CD4-positive, alpha-beta T cell treated with Interleukin-12 subunit alpha and Interleukin-12 subunit beta, for 1 hour (primary cell): ENCODE data around the gene FUT3.
A peak's percentile ranks its signal among the peaks of the same experiment; 100 is the strongest.

Experiments
- DNase-seq: peaks from one replicate; pipeline ENCODE4 v3.0.0-alpha.2; 2020

FUT3 gene

DNA sequence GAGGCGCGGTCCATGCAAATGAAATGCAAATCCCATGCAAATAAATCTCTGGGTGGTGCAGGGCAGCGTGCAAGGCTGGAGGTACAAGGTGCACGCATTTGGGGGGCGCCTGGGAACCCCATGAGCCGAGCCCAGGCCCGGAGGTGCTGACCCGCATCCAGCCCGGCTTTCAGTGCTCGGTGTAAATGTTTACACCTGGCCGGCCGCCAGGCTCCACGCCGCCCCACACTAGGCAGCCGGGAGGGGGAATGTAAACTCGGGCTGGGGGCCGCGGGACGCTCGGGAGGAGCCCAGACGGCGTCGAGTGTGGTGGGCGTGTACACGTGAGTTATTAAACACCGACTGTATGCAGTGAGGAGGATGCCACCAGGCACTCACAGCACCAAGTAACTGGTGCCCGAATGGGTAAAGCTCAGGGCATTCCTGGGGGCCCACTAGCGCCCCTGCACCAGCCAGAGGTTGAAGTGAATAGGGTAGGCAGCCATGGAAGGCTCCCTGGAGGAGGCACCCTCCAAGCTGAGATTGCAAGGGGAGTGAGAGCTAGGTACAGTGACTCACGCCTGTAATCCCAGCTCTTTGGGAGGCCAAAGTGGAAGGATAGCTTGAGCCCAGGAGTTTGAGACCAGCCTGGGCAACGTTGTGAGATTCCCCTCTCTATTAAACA lies 28.9 kb downstream of the FUT3 start:
- DNase-seq, result no peak

- DNase-seq, result no peak
These were observed 29.6 kb downstream of the FUT3 start for GRCh38 chr19:5821521-5822180.

- DNase-seq, result no peak
These were observed 30.5 kb downstream of the FUT3 start for GRCh38 chr19:5820785-5821184.

DNA sequence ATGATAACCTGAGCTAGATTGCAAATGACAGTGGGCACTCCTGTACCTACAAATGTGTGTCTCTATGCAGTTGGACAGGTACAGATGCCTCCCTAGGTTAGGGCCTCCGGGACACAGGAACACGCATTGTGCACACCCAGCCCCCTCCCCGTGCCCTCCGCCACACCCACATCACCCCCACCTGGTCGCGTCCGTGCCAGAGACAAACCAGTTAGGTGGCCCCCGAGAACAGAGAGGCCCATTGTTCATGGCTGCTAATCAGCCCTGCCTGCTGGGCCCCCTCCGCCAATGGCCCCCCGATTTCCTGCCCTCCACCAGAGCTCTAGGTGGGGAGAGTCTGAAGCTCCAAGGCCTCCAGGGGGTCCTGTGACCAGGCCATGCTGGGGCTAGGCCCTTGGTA lies 32.7 kb downstream of the FUT3 start:
- DNase-seq, result no peak

GRCh38 chr19:5817218-5817617 lies 34.0 kb downstream of the FUT3 start:
- no peak for DNase-seq

DNA sequence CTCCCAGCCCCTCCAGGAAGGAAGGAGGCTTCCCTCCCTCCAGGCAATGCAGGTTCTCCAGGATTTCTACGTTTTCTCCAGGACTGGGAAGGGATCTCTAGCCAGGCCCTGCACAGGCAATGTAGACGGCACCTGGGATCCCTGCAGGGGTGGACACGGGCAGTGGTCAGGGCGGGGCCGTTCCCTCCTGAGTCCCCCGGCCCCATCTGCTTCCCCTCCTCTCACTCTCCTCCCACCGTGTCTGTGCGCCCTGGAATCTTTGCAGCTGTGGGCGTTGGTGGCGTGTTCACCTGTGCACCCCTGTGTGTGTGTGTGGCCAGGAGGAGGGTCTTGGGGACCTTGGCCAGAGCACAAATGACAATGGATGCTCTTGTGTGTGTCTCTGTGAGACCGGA lies 36.4 kb downstream of the FUT3 start:
- DNase-seq, result no peak

DNA sequence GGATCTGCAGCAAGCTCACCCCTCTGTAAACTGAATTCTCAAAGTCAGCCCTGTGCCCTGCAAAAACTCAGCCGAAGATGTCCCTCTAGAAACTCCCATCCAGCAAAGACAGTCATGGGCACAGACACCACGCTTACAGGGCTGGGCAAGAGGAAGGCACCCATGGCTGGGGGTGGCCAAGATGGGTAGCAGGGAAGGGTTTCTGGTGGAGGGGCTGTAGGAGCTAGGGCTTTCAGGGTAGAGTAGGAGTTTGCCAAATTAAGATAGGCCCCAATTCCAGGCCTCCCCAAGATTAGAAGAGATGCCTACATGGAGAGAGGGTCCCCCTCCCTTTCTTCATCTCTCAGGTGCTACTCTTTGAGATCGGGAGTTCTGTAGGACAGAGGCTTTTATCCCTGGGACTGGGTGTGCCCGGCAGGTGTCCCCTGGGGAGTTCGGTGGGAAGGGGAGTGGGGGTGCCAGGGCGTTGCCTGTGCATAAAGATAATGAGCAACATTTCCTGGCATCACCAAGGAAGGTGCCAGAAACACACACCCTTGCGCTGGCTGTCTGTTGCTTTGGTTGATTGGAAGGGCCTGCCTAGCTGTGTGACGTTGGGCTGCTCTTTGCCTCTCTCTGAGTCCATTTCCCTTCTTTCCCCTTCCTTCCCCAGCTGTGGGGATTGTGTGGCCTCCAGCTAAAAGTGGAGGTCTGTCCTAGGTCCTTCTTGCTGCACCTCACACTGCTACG lies 37.0 kb downstream of the FUT3 start:
- DNase-seq, result no peak

DNA sequence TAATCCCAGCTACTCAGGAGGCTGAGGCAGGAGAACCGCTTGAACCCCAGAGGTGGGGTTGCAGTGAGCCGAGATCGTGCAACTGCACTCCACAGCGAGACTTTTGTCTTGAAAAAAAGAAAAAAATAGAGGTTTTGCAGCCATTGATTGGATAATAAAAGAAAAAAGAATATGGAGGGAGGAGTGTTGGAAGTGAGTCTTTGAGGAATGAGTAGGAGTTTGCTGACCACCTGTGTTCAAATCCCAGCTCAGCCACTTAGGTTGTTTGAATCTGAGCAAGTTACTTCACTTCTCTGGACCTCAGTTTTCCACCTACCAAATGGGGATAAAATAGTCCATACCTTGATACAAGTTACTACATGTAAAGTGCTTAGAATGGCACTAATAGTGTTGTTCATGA lies 40.1 kb downstream of the FUT3 start:
- DNase-seq, result no peak

- DNase-seq, result no peak
These were observed 41.8 kb downstream of the FUT3 start for GRCh38 chr19:5809469-5809868.

GRCh38 chr19:5809053-5809452 lies 42.2 kb downstream of the FUT3 start:
- DNase-seq, result no peak

- no peak for DNase-seq
These were observed 43.0 kb downstream of the FUT3 start for GRCh38 chr19:5808120-5808816.

GRCh38 chr19:5806905-5807304 lies 44.3 kb downstream of the FUT3 start:
- no peak for DNase-seq

- DNase-seq, result no peak
These were observed 45.1 kb downstream of the FUT3 start for GRCh38 chr19:5806133-5806489.

DNA sequence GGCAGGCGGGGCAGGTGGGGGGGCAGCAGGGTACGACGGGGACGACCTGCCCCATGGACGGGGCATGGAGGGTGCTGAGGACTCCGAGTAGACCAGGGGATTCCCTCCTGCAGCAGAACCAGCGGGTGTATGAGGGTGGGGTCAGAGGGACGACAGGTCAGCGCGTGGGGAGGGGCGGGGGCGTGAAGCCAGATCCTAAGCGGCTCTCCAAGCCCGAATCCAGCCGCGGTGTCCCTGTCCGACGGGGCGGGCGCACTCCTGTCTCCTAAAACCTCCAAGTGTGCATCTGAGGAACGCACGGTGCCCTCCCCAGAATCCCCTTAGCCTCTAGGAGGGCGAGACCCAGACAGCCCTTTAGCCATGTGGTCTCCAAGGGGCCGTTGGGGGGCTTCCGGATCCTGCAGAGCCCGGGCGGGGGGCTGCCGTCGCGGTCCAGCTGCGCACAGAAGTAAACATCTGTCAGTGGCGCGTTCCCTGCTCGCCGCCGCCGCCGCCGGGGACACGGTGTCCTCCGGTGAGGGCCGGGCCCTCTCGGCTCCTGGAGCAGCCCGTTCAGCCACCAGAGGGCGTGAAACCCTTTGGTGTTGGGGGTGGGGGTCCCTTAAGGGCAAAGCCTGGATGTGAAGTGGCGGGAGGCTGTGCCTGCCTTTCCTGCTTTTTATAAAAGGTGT lies 45.7 kb downstream of the FUT3 start:
- peak; percentile 57 for DNase-seq

GRCh38 chr19:5804516-5805461 lies 46.5 kb downstream of the FUT3 start, which contains the start of gene NRTN:
NRTN (plus strand) TSS chr19:5805067; CDS start chr19:5824166, 19,099 bp downstream.
- peak; percentile 62 for DNase-seq

DNA sequence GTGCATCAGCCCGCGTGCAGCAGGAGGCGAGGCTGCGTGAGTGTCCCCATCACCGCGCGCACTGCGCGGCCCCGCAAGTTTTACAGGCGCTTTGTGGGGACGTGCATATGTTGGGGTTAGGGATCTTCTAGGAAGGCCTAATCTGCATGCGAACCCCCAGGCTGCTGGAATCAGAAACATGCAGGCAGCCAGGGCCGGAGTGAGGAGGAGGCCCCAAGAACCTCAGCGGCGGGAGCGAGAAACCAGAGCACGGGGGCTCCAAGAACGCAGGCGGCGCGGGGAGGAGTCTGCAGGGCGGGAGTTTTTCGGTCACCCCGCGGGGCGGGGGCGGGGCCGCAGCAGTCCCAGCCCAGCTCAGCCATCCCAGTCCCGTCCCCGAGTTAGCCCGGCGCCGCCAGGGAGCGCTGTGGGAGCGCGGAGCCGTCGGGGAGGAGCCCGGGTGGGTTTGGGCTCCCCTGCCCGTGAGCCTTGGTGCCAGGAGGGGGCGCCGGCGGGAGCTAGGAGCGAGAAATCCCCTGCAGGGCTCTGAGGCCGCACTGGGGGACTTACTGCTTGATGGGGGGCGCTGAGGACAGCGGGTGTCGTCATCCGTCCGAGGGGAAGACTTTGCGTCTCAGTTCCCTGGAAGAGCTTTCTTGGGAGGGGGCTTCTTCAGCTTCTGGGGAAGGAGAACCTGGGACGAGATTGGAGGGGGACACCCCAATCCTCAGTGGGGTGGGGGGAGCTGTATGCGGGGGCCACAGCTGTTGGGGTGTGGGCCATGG lies 47.3 kb downstream of the FUT3 start:
- peak; percentile 93 for DNase-seq

- DNase-seq, result no peak
These were observed 47.9 kb downstream of the FUT3 start for GRCh38 chr19:5803441-5803751.

DNA sequence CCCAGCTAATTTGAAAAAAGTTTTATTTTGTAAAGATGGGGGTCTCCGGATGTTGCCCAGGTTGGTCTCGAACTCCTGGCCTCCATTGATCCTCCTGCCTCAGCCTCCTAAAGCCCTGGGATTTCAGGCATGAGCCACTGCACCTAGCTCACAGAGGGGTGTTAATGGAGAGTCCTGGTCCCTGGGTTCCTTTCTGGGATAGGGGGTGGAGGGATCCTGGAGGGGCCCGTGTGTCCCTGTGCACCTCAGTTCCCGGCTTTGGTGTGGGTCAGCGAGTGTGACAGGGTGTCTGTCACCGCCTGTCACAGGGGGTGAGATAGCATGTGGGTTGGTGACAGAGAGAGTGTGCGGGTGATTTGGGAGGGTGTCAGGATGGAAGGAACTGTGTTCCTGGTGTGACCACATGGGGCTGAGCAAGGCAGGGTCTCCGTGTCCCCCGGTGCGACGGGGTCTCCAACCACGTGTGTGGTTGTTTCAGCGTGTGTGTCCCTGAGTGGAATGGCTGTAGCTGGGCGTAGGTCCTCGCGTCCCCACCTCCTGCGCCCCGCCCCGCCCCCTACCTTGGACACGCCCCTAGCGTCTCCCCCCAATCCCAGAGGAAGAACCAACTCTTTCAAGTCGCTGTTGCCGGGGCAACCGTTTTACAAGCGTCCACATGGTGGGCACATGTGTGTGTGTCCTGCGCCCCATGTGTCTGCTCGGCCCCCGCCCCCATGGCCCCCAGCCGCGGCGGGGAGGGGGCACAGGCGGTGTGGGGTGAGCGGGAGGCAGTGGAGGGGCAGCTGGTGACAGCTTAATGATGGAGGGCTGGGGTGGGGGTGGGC lies 49.2 kb downstream of the FUT3 start:
- no peak for DNase-seq

- no peak for DNase-seq
These were observed 50.6 kb downstream of the FUT3 start for GRCh38 chr19:5800361-5801270.
